Hippocampal formation (tissue), 2 donors: ENCODE measurements around the gene UBXN4.
"Not testable (repeated sequence)": the region's sequence is repeated elsewhere in the genome, so short reads cannot be mapped to it uniquely, and the experiment has no call there.

Experiments used
- DNase-seq, 2 donors: peaks; one replicate each; lab custom pipeline; 2025; lab: John Stamatoyannopoulos, UW

UBXN4 gene

GRCh38 chr2:135741395-135742324 is at the start of gene UBXN4:
UBXN4 (plus strand) TSS chr2:135741855; CDS start chr2:135741930, 75 bp downstream.
- peak; percentile 95 to 97 for DNase-seq

- no peak for DNase-seq
Measured at GRCh38 chr2:135694711-135695110, 46.9 kb upstream of the UBXN4 start.

GRCh38 chr2:135698838-135699237 is 42.8 kb upstream of the UBXN4 start:
- no peak for DNase-seq

- DNase-seq: no peak
Measured at GRCh38 chr2:135701442-135701841, 40.2 kb upstream of the UBXN4 start.

GRCh38 chr2:135703300-135703699 is 38.4 kb upstream of the UBXN4 start:
- DNase-seq: peak in 1 of 2 donors; percentile 16

- not testable (repeated sequence) for DNase-seq
Measured at GRCh38 chr2:135704075-135704474, 37.6 kb upstream of the UBXN4 start.

GRCh38 chr2:135708159-135708558 is 33.5 kb upstream of the UBXN4 start:
- no peak for DNase-seq

- peak; percentile 47 to 58 for DNase-seq
Measured at GRCh38 chr2:135709992-135710391, 31.7 kb upstream of the UBXN4 start.

- not testable (repeated sequence) for DNase-seq
Measured at GRCh38 chr2:135715086-135715485, 26.6 kb upstream of the UBXN4 start.

- no peak for DNase-seq
Measured at GRCh38 chr2:135728064-135728743, 13.5 kb upstream of the UBXN4 start.

- no peak for DNase-seq
Measured at GRCh38 chr2:135732561-135732960, 9.1 kb upstream of the UBXN4 start.

GRCh38 chr2:135733045-135733444 is 8.6 kb upstream of the UBXN4 start:
- DNase-seq: no peak

GRCh38 chr2:135736546-135736945 is 5.1 kb upstream of the UBXN4 start:
- DNase-seq: no peak

- no peak for DNase-seq
Measured at GRCh38 chr2:135740206-135740605, 1.4 kb upstream of the UBXN4 start.

GRCh38 chr2:135741043-135741394 is 636 bp upstream of the UBXN4 start:
- no peak for DNase-seq

- peak in 1 of 2 donors; percentile 28 for DNase-seq
Measured at GRCh38 chr2:135742325-135742757, 686 bp downstream of the UBXN4 start.

GRCh38 chr2:135743860-135744259 is 2.2 kb downstream of the UBXN4 start:
- no peak for DNase-seq

- DNase-seq: no peak
Measured at GRCh38 chr2:135744760-135745314, 3.2 kb downstream of the UBXN4 start.

GRCh38 chr2:135745545-135745944 is 3.9 kb downstream of the UBXN4 start:
- no peak for DNase-seq

GRCh38 chr2:135755573-135755972 is 13.9 kb downstream of the UBXN4 start:
- DNase-seq: no peak

- no peak for DNase-seq
Measured at GRCh38 chr2:135756692-135757091, 15.0 kb downstream of the UBXN4 start.

GRCh38 chr2:135762022-135762421 is 20.4 kb downstream of the UBXN4 start:
- DNase-seq: no peak

GRCh38 chr2:135762530-135762929 is 20.9 kb downstream of the UBXN4 start:
- DNase-seq: no peak
